Measurements from ENCODE around the gene CTNND1. TPM values are rescaled to one million over a fixed set of nuclear protein-coding genes. Genes with fewer than 3 reads are reported as not detected.

The CTNND1 gene
- total and polyA plus RNA-seq, 9 of the 15 experiments (the other 6 are each of a cell fraction or from before 2014, with no cell fraction given): 11.1 to 74.0 (median 43.3) TPM

DNA sequence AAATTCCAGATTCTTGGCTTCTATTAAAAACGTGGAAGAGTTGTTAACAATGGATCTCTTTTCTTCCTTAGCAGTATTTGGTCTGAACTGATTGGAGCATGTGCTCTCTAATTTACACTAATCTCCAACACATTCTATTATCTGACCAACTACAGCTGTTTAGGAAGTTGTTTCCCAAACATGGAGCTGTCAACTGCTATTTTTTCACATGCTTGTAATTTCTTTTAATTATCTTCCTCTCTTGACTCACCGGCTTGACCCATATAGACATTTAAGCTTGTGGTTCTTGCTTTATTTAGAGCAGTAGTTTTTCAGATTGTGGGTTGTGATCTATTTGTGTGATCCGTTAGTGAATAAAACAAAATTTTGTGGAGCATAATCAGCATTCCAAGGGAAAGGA, 40.8 kb downstream of the CTNND1 start (continued):
- TF ChIP-seq, protein P1, sequence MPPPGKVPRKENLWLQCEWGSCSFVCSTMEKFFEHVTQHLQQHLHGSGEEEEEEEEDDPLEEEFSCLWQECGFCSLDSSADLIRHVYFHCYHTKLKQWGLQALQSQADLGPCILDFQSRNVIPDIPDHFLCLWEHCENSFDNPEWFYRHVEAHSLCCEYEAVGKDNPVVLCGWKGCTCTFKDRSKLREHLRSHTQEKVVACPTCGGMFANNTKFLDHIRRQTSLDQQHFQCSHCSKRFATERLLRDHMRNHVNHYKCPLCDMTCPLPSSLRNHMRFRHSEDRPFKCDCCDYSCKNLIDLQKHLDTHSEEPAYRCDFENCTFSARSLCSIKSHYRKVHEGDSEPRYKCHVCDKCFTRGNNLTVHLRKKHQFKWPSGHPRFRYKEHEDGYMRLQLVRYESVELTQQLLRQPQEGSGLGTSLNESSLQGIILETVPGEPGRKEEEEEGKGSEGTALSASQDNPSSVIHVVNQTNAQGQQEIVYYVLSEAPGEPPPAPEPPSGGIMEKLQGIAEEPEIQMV (tag; conservative IDR thresholded peaks at IDR 0.05; ENCODE audit: low read depth): no peak
- TF ChIP-seq POLR2G (IDR thresholded peaks at IDR 0.05; ENCODE audit: low read depth, low read length): no peak
- TF ChIP-seq U2AF1 (optimal IDR thresholded peaks at IDR 0.05; ENCODE audit: low read depth, low read length): no peak
- no peak for TF ChIP-seq USF1 (CRISPR knock-in tag; IDR thresholded peaks at IDR 0.05)
- no peak for TF ChIP-seq PHF21A (IDR thresholded peaks at IDR 0.05; ENCODE audit: borderline replicate concordance, low read depth)

DNA sequence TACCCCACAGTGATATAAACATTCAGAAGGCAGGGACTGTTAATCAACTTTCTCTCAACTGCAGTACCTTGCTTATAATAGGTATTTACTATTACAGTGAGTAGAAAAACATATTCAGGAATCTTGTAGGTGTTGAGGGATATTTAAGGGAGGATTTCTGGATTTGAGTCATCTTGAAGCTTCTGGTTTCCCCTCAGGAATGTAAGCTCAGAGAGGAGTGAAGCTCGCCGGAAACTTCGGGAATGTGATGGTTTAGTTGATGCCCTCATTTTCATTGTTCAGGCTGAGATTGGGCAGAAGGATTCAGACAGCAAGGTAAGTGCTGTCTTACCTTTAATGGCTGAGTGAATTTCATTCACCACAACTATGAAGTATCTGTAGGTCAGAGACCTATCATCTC, 42.9 kb downstream of the CTNND1 start:
- Histone ChIP-seq H2AFZ (ENCODE audit: low read depth, low read length) (no peak overlapping the region), H4K20me1 (replicated peaks; ENCODE audit: control insufficient read depth, insufficient read depth, low read length) (no peaks in the 10 kb centered on the region; the same call in none of the 2 replicates), H3K9me1 (ENCODE audit: control insufficient read depth, insufficient read depth, low read length) (no peaks in the 10 kb centered on the region), H3K27me3 (ENCODE audit: control insufficient read depth in 2 of 2, insufficient read depth in 2 of 2, low read length in 2 of 2) (no peaks in the 10 kb centered on the region; a peak in 1 of 5 replicates), H3K4me1 (replicated peaks in 1 of 2; ENCODE audit: control insufficient read depth in 2 of 2, insufficient read depth in 2 of 2, low read length in 2 of 2) (peaks cover 0 to 7% of the 10 kb centered on the region in 2 experiments; a peak in 1 of 5 replicates), H3K36me3 (ENCODE audit: control insufficient read depth, insufficient read depth, low read length) (peaks cover 83% of the 10 kb centered on the region), H3K9ac (ENCODE audit: insufficient read depth in 1 of 2, low read depth in 2 of 2, low read length in 2 of 2) (no peak overlapping the region), H3K4me2 (ENCODE audit: insufficient read depth, low read length) (no peak overlapping the region), H3K4me3 (no peak overlapping the region), H3K9me3 (replicated peaks; ENCODE audit: control insufficient read depth, insufficient read depth, low read depth, low read length) (no peaks in the 10 kb centered on the region), H3K79me2 (ENCODE audit: control insufficient read depth, insufficient read depth, low read length) (peaks cover 18% of the 10 kb centered on the region), H3K27ac (ENCODE audit: extremely low read depth, low read depth, low read length) (no peak overlapping the region)
- no peak for TF ChIP-seq ZNF124 (CRISPR knock-in tag; IDR thresholded peaks at IDR 0.05)
- ATAC-seq (no peak), FAIRE-seq (no peak), DNase-seq (ENCODE audit: extremely low read depth in 1 of 4, low spot score in 3 of 4) (no peak)
- POLR2A ChIA-PET: interaction anchor here (0.7 to 0.8 kb wide), 2 partner anchors 53 to 167 kb away, joined by 3 read pairs; partner anchors contain the start of gene BTBD18
- 98% methylated on average over 3 of the region's 3 CpGs for WGBS (ENCODE audit: insufficient coverage, low coverage, missing lambda C conversion rate)
- BruUV-seq (replicated peaks): no TSS peak
- in situ Hi-C loops (cut with MboI): loop anchor here (10.0 to 25.0 kb wide), 2 partner anchors 140 to 708 kb away; partner anchors contain the start of genes OR5B21 and ZDHHC5
- intact Hi-C loops (cut with micrococcal nuclease): loop anchor here (10.0 kb wide), 1 partner anchor 240 kb away; the partner anchor contains the start of gene UBE2L6
- CTCF ChIA-PET (ENCODE audit: low intra/inter-chr PET ratio): no interaction called here

Measured in K562 (cell line).